Measurements from ENCODE around the gene TTLL5. TPM values are rescaled to one million over a fixed set of nuclear protein-coding genes. Genes with fewer than 3 reads are reported as not detected.

TTLL5 gene
- polyA plus RNA-seq, 4 donors, result 4.6 to 14.8 (median 8.5) TPM

- FAIRE-seq (no peak), DNase-seq (no peak)
- Histone ChIP-seq H3K4me1 (ENCODE audit: control insufficient read depth in 3 of 3, insufficient read depth in 2 of 3, low read depth in 1 of 3, low read length in 2 of 3) (no peaks in the 10 kb centered on the region), H3K9me3 (ENCODE audit: control insufficient read depth in 2 of 2, insufficient read depth in 1 of 2, low read depth in 1 of 2, low read length in 1 of 2) (no peaks in the 10 kb centered on the region), H3K27ac (ENCODE audit: low read depth in 1 of 3, low read length in 2 of 3) (no peak overlapping the region), H3K4me3 (ENCODE audit: low read depth in 1 of 3, low read length in 3 of 3) (no peak overlapping the region), H3K36me3 (ENCODE audit: control insufficient read depth in 3 of 3, insufficient read depth in 2 of 3, low read depth in 1 of 3, low read length in 3 of 3) (peaks cover 0 to 35% (median 3%) of the 10 kb centered on the region in 3 donors), H3K27me3 (ENCODE audit: control insufficient read depth in 3 of 3, insufficient read depth in 3 of 3, low read length in 3 of 3) (no peaks in the 10 kb centered on the region)
- WGBS, 3 donors, result 78 to 90% (median 84%) methylated on average over 3 of the region's 3 CpGs
These were observed 300.6 kb downstream of the TTLL5 start for GRCh38 chr14:75961662-75962061.

DNA sequence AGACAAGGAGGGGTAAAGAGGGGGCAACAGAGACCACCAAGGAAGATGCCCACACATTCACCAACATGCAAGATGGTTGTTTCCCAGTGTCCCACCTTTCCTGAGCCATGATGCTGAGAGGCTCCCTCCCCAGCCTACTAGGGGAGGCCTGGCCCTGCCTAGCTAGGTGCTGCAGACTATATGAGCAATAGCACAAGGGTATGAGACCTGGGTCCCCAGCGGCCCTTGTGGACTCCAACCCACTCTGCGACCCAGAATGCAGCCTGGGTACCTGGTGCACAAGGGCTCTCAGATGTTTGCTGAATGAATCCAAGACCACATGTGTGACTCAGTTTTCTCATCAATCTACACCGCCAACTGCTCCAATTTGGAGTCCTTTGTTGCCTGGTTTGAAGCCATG, 306.8 kb downstream of the TTLL5 start:
- Histone ChIP-seq H3K9me3 (ENCODE audit: control insufficient read depth in 2 of 2, insufficient read depth in 1 of 2, low read depth in 1 of 2, low read length in 1 of 2) (no peaks in the 10 kb centered on the region), H3K4me3 (ENCODE audit: low read depth in 1 of 3, low read length in 3 of 3) (no peak overlapping the region), H3K27me3 (ENCODE audit: control insufficient read depth in 3 of 3, insufficient read depth in 3 of 3, low read length in 3 of 3) (no peaks in the 10 kb centered on the region), H3K36me3 (ENCODE audit: control insufficient read depth in 3 of 3, insufficient read depth in 2 of 3, low read depth in 1 of 3, low read length in 3 of 3) (peaks cover 0 to 42% (median 3%) of the 10 kb centered on the region in 3 donors), H3K27ac (ENCODE audit: low read depth in 1 of 3, low read length in 2 of 3) (no peak overlapping the region), H3K4me1 (ENCODE audit: control insufficient read depth in 3 of 3, insufficient read depth in 2 of 3, low read depth in 1 of 3, low read length in 2 of 3) (no peaks in the 10 kb centered on the region)
- 89 to 94% (median 93%) methylated on average over 3 of the region's 3 CpGs for WGBS, 3 donors
- no peak for FAIRE-seq
- no peak for DNase-seq

GRCh38 chr14:75968456-75968855, 307.4 kb downstream of the TTLL5 start:
- peaks cover 0 to 3% (median 0%) of the 10 kb centered on the region in 3 donors for H3K4me1 ChIP-seq (ENCODE audit: control insufficient read depth in 3 of 3, insufficient read depth in 2 of 3, low read depth in 1 of 3, low read length in 2 of 3)
- FAIRE-seq, result no peak

DNA sequence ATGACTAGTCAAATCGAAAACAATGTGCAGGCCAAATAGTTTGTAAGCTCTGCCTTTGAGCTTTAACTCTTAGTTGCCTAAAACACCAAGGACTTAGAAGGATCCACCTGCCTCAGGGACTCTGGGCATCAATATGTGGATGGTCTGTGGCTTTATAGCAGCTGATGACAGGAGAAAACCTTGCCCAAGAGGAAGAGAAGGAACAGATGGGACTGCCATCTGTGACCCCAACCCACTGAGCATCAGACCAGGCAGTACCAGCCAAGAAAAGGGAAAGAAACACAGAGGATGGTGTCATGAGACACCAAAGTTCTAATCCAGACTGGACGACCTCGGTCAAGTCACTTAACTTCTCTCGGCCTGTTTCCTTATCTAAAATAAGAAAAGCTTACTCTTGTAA, 308.1 kb downstream of the TTLL5 start:
- Histone ChIP-seq H3K36me3 (ENCODE audit: control insufficient read depth in 3 of 3, insufficient read depth in 2 of 3, low read depth in 1 of 3, low read length in 3 of 3) (peaks cover 0 to 36% (median 3%) of the 10 kb centered on the region in 3 donors), H3K4me1 (ENCODE audit: control insufficient read depth in 3 of 3, insufficient read depth in 2 of 3, low read depth in 1 of 3, low read length in 2 of 3) (peaks cover 0 to 3% (median 0%) of the 10 kb centered on the region in 3 donors), H3K4me3 (ENCODE audit: low read depth in 1 of 3, low read length in 3 of 3) (no peak overlapping the region), H3K27me3 (ENCODE audit: control insufficient read depth in 3 of 3, insufficient read depth in 3 of 3, low read length in 3 of 3) (no peaks in the 10 kb centered on the region), H3K9me3 (ENCODE audit: control insufficient read depth in 2 of 2, insufficient read depth in 1 of 2, low read depth in 1 of 2, low read length in 1 of 2) (no peaks in the 10 kb centered on the region), H3K27ac (ENCODE audit: low read depth in 1 of 3, low read length in 2 of 3) (no peak overlapping the region)
- 75 to 86% (median 77%) methylated on average over 4 of the region's 4 CpGs for WGBS, 3 donors
- FAIRE-seq (no peak), DNase-seq (no peak)

More at GRCh38 chr14:75968456-75968855, 307.4 kb downstream of the TTLL5 start:
- WGBS, 3 donors, result 38 to 59% (median 49%) methylated on average over 4 of the region's 4 CpGs
- H3K27ac ChIP-seq (ENCODE audit: low read depth in 1 of 3, low read length in 2 of 3), result no peak overlapping the region
- peak in 1 of 2 donors; percentile 33 for DNase-seq
- H3K36me3 ChIP-seq (ENCODE audit: control insufficient read depth in 3 of 3, insufficient read depth in 2 of 3, low read depth in 1 of 3, low read length in 3 of 3), result peaks cover 0 to 37% (median 3%) of the 10 kb centered on the region in 3 donors
- H3K27me3 ChIP-seq (ENCODE audit: control insufficient read depth in 3 of 3, insufficient read depth in 3 of 3, low read length in 3 of 3), result no peaks in the 10 kb centered on the region
- H3K9me3 ChIP-seq (ENCODE audit: control insufficient read depth in 2 of 2, insufficient read depth in 1 of 2, low read depth in 1 of 2, low read length in 1 of 2), result no peaks in the 10 kb centered on the region
- no peak overlapping the region for H3K4me3 ChIP-seq (ENCODE audit: low read depth in 1 of 3, low read length in 3 of 3)

GRCh38 chr14:75969891-75970290, 308.8 kb downstream of the TTLL5 start:
- H3K4me1 ChIP-seq (ENCODE audit: control insufficient read depth in 3 of 3, insufficient read depth in 2 of 3, low read depth in 1 of 3, low read length in 2 of 3), result peaks cover 0 to 3% (median 0%) of the 10 kb centered on the region in 3 donors
- H3K27me3 ChIP-seq (ENCODE audit: control insufficient read depth in 3 of 3, insufficient read depth in 3 of 3, low read length in 3 of 3), result no peaks in the 10 kb centered on the region
- 80% methylated on average over 8 of the region's 8 CpGs for WGBS, 3 donors
- H3K9me3 ChIP-seq (ENCODE audit: control insufficient read depth in 2 of 2, insufficient read depth in 1 of 2, low read depth in 1 of 2, low read length in 1 of 2), result no peaks in the 10 kb centered on the region
- FAIRE-seq (no peak), DNase-seq (no peak)
- no peak overlapping the region for H3K27ac ChIP-seq (ENCODE audit: low read depth in 1 of 3, low read length in 2 of 3)
- no peak overlapping the region for H3K4me3 ChIP-seq (ENCODE audit: low read depth in 1 of 3, low read length in 3 of 3)
- H3K36me3 ChIP-seq (ENCODE audit: control insufficient read depth in 3 of 3, insufficient read depth in 2 of 3, low read depth in 1 of 3, low read length in 3 of 3), result peaks cover 0 to 33% (median 0%) of the 10 kb centered on the region in 3 donors

DNA sequence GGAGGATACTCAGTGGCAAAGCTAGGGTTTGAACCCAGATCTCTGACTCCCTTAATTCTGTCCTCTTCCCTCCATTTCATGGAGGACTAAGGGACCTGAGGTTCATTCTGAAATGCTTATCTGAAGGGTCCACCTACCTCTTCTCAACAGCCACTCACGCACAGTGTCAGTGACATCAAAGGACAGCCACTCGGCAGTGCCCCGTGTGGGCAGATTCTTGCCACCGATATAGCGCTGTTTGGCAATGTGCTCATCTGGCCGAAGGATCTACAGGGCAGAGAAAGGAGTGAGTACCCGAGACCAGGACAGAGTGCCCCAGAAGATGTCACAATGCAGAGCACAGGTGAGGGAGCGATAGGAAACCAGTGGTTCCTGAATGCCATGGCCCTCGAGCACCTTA, 309.9 kb downstream of the TTLL5 start:
- WGBS, 3 donors, result 75 to 91% (median 91%) methylated on average over 9 of the region's 9 CpGs
- H3K4me1 ChIP-seq (ENCODE audit: control insufficient read depth in 3 of 3, insufficient read depth in 2 of 3, low read depth in 1 of 3, low read length in 2 of 3), result peaks cover 0 to 3% (median 0%) of the 10 kb centered on the region in 3 donors
- no peaks in the 10 kb centered on the region for H3K27me3 ChIP-seq (ENCODE audit: control insufficient read depth in 3 of 3, insufficient read depth in 3 of 3, low read length in 3 of 3)
- H3K27ac ChIP-seq (ENCODE audit: low read depth in 1 of 3, low read length in 2 of 3), result no peak overlapping the region
- no peak for DNase-seq
- FAIRE-seq, result no peak
- H3K9me3 ChIP-seq (ENCODE audit: control insufficient read depth in 2 of 2, insufficient read depth in 1 of 2, low read depth in 1 of 2, low read length in 1 of 2), result no peaks in the 10 kb centered on the region
- H3K4me3 ChIP-seq (ENCODE audit: low read depth in 1 of 3, low read length in 3 of 3), result no peak overlapping the region
- H3K36me3 ChIP-seq (ENCODE audit: control insufficient read depth in 3 of 3, insufficient read depth in 2 of 3, low read depth in 1 of 3, low read length in 3 of 3), result peaks cover 0 to 29% (median 0%) of the 10 kb centered on the region in 3 donors

DNA sequence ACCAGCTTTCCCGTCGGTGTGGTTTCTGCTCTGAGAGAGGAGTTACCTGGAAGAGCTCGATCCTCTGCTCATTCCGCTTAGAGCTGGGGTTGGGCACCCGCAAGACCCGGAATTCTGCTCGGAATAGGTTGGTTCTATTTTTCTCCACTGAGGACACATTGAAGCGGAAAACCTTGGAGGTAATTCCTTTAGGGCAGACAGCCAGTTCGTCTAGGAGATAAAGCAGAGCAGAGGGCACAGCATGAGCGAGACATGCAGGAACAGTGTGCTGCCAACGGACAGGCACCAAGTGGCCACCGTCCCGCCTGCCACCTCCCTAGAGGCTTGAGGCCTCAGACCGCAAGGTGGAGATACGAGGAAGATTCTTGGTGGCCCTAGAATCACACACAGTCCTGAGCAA, 310.5 kb downstream of the TTLL5 start:
- Histone ChIP-seq H3K9me3 (ENCODE audit: control insufficient read depth in 2 of 2, insufficient read depth in 1 of 2, low read depth in 1 of 2, low read length in 1 of 2) (no peaks in the 10 kb centered on the region), H3K36me3 (ENCODE audit: control insufficient read depth in 3 of 3, insufficient read depth in 2 of 3, low read depth in 1 of 3, low read length in 3 of 3) (peaks cover 0 to 27% (median 0%) of the 10 kb centered on the region in 3 donors), H3K4me3 (ENCODE audit: low read depth in 1 of 3, low read length in 3 of 3) (no peak overlapping the region), H3K27ac (ENCODE audit: low read depth in 1 of 3, low read length in 2 of 3) (no peak overlapping the region), H3K27me3 (ENCODE audit: control insufficient read depth in 3 of 3, insufficient read depth in 3 of 3, low read length in 3 of 3) (no peaks in the 10 kb centered on the region), H3K4me1 (ENCODE audit: control insufficient read depth in 3 of 3, insufficient read depth in 2 of 3, low read depth in 1 of 3, low read length in 2 of 3) (peaks cover 0 to 3% (median 0%) of the 10 kb centered on the region in 3 donors)
- FAIRE-seq (no peak), DNase-seq (peak in 1 of 2 donors; percentile 64)
- 36 to 92% (median 77%) methylated on average over 15 of the region's 15 CpGs for WGBS, 3 donors

GRCh38 chr14:75972801-75973421, 311.9 kb downstream of the TTLL5 start:
- WGBS, 3 donors, result 36 to 53% (median 48%) methylated on average over 7 of the region's 7 CpGs
- Histone ChIP-seq H3K27me3 (ENCODE audit: control insufficient read depth in 3 of 3, insufficient read depth in 3 of 3, low read length in 3 of 3) (no peaks in the 10 kb centered on the region), H3K4me1 (ENCODE audit: control insufficient read depth in 3 of 3, insufficient read depth in 2 of 3, low read depth in 1 of 3, low read length in 2 of 3) (peaks cover 0 to 3% (median 0%) of the 10 kb centered on the region in 3 donors), H3K4me3 (ENCODE audit: low read depth in 1 of 3, low read length in 3 of 3) (no peak overlapping the region), H3K9me3 (ENCODE audit: control insufficient read depth in 2 of 2, insufficient read depth in 1 of 2, low read depth in 1 of 2, low read length in 1 of 2) (no peaks in the 10 kb centered on the region), H3K36me3 (ENCODE audit: control insufficient read depth in 3 of 3, insufficient read depth in 2 of 3, low read depth in 1 of 3, low read length in 3 of 3) (peaks cover 0 to 17% (median 0%) of the 10 kb centered on the region in 3 donors), H3K27ac (ENCODE audit: low read depth in 1 of 3, low read length in 2 of 3) (no peak overlapping the region)
- no peak for FAIRE-seq
- peak in 1 of 2 donors; percentile 35 for DNase-seq
